Measurements from ENCODE around the gene TRIM38.
"Not testable (repeated sequence)": the region's sequence is repeated elsewhere in the genome, so short reads cannot be mapped to it uniquely, and the experiment has no call there.

The TRIM38 gene

GRCh38 chr6:26008470-26008869, 45.9 kb downstream of the TRIM38 start:
- DNase-seq, result no peak

GRCh38 chr6:26009817-26010216, 47.2 kb downstream of the TRIM38 start:
- no peak for DNase-seq

GRCh38 chr6:26012061-26012460, 49.5 kb downstream of the TRIM38 start:
- DNase-seq, result no peak

- not testable (repeated sequence) for DNase-seq
Observed at GRCh38 chr6:26014386-26014785, 51.8 kb downstream of the TRIM38 start.

GRCh38 chr6:26016245-26016962, 53.8 kb downstream of the TRIM38 start:
- no peak for DNase-seq

- DNase-seq, result no peak
Observed at GRCh38 chr6:26016963-26017631, 54.5 kb downstream of the TRIM38 start.

- DNase-seq, result no peak
Observed at GRCh38 chr6:26017632-26017966, 55.0 kb downstream of the TRIM38 start.

- no peak for DNase-seq
Observed at GRCh38 chr6:26019261-26019830, 56.7 kb downstream of the TRIM38 start.

- no peak for DNase-seq
Observed at GRCh38 chr6:26019967-26020328, 57.3 kb downstream of the TRIM38 start.

GRCh38 chr6:26020329-26021000, 57.9 kb downstream of the TRIM38 start:
- DNase-seq, result peak; percentile 73

- no peak for DNase-seq
Observed at GRCh38 chr6:26021001-26021349, 58.4 kb downstream of the TRIM38 start.

- peak; percentile 75 for DNase-seq
Observed at GRCh38 chr6:26021350-26022131, 58.9 kb downstream of the TRIM38 start.

- DNase-seq, result peak; percentile 79
Observed at GRCh38 chr6:26022132-26022472, 59.5 kb downstream of the TRIM38 start.

- no peak for DNase-seq
Observed at GRCh38 chr6:26022737-26023136, 60.1 kb downstream of the TRIM38 start.

- no peak for DNase-seq
Observed at GRCh38 chr6:26024651-26025046, 62.0 kb downstream of the TRIM38 start.

- DNase-seq, result no peak
Observed at GRCh38 chr6:26025047-26025893, 62.7 kb downstream of the TRIM38 start.

- peak; percentile 75 for DNase-seq
Observed at GRCh38 chr6:26025894-26026832, 63.6 kb downstream of the TRIM38 start.

- DNase-seq, result peak; percentile 83
Observed at GRCh38 chr6:26026833-26027490, 64.4 kb downstream of the TRIM38 start.

GRCh38 chr6:26027491-26028211, 65.0 kb downstream of the TRIM38 start:
- no peak for DNase-seq

GRCh38 chr6:26028212-26028745, 65.7 kb downstream of the TRIM38 start:
- no peak for DNase-seq
